ENCODE results near the gene ZC3H10.
A peak's percentile ranks its signal among the peaks of the same experiment; 100 is the strongest.
"Not testable (repeated sequence)": the region's sequence is repeated elsewhere in the genome, so short reads cannot be mapped to it uniquely, and the experiment has no call there.

ZC3H10 gene

GRCh38 chr12:56117778-56118687, at the start of gene ZC3H10:
TSS of gene ZC3H10 (plus strand) at chr12:56118266. CDS start at chr12:56120563, 2,297 bp downstream.
- DNase-seq: peak; percentile 100

- no peak for DNase-seq
These were observed 46.4 kb upstream of the ZC3H10 start for GRCh38 chr12:56071648-56072047.

- no peak for DNase-seq
These were observed 43.7 kb upstream of the ZC3H10 start for GRCh38 chr12:56074396-56074795.

- not testable (repeated sequence) for DNase-seq
These were observed 40.1 kb upstream of the ZC3H10 start for GRCh38 chr12:56077966-56078365.

GRCh38 chr12:56078427-56078826, 39.6 kb upstream of the ZC3H10 start:
- DNase-seq: no peak

- DNase-seq: peak; percentile 98
These were observed 38.9 kb upstream of the ZC3H10 start for GRCh38 chr12:56078931-56079722.

- peak; percentile 98 for DNase-seq
These were observed 38.1 kb upstream of the ZC3H10 start, which contains the start of gene ERBB3 for GRCh38 chr12:56079723-56080555. TSS of gene ERBB3 (plus strand) at chr12:56080165. CDS start at chr12:56080301, 136 bp downstream.

- DNase-seq: peak; percentile 85
These were observed 37.4 kb upstream of the ZC3H10 start for GRCh38 chr12:56080556-56081138.

- DNase-seq: peak; percentile 76
These were observed 36.4 kb upstream of the ZC3H10 start for GRCh38 chr12:56081393-56082347.

- DNase-seq: no peak
These were observed 35.7 kb upstream of the ZC3H10 start for GRCh38 chr12:56082382-56082781.

GRCh38 chr12:56082967-56083366, 35.1 kb upstream of the ZC3H10 start:
- no peak for DNase-seq

GRCh38 chr12:56084958-56085543, 33.0 kb upstream of the ZC3H10 start:
- DNase-seq: peak; percentile 73

- DNase-seq: peak; percentile 83
These were observed 32.0 kb upstream of the ZC3H10 start for GRCh38 chr12:56086096-56086495.

- peak; percentile 81 for DNase-seq
These were observed 31.5 kb upstream of the ZC3H10 start for GRCh38 chr12:56086608-56087007.

- DNase-seq: no peak
These were observed 30.8 kb upstream of the ZC3H10 start for GRCh38 chr12:56087220-56087619.

GRCh38 chr12:56097738-56098137, 20.3 kb upstream of the ZC3H10 start:
- DNase-seq: no peak

GRCh38 chr12:56098592-56098991, 19.5 kb upstream of the ZC3H10 start:
- no peak for DNase-seq

GRCh38 chr12:56099787-56100186, 18.3 kb upstream of the ZC3H10 start:
- DNase-seq: no peak

GRCh38 chr12:56101045-56101444, 17.0 kb upstream of the ZC3H10 start:
- no peak for DNase-seq

GRCh38 chr12:56102683-56103065, 15.4 kb upstream of the ZC3H10 start:
- no peak for DNase-seq

All from islet precursor cell (in vitro differentiated cells).